Fibroblast of lung (primary cell): Measurements from ENCODE around the gene CELF5.

Experiments
- EZH2 ChIP-seq: IDR thresholded peaks from 2 replicates; pipeline ENCODE4 v1.5.1; 2012; ENCODE audit warnings: low read length, control low read depth, mild to moderate bottlenecking; ENCODE audit errors: missing control alignments
- TF ChIP-seq, protein P1 (sequence below), 2 donors: IDR thresholded peaks in 1 of 2; conservative IDR thresholded peaks in 1 of 2; 1 replicate in 1 of 2; 2 replicates in 1 of 2; pipeline ENCODE4 v1.5.1; 2011 to 2012; ENCODE audit warnings: low read length in 2 of 2, control low read depth in 1 of 2, inconsistent platforms in 1 of 2, low read depth in 1 of 2, mild to moderate bottlenecking in 1 of 2

- TF ChIP-seq, protein P1, sequence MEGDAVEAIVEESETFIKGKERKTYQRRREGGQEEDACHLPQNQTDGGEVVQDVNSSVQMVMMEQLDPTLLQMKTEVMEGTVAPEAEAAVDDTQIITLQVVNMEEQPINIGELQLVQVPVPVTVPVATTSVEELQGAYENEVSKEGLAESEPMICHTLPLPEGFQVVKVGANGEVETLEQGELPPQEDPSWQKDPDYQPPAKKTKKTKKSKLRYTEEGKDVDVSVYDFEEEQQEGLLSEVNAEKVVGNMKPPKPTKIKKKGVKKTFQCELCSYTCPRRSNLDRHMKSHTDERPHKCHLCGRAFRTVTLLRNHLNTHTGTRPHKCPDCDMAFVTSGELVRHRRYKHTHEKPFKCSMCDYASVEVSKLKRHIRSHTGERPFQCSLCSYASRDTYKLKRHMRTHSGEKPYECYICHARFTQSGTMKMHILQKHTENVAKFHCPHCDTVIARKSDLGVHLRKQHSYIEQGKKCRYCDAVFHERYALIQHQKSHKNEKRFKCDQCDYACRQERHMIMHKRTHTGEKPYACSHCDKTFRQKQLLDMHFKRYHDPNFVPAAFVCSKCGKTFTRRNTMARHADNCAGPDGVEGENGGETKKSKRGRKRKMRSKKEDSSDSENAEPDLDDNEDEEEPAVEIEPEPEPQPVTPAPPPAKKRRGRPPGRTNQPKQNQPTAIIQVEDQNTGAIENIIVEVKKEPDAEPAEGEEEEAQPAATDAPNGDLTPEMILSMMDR (conservative IDR thresholded peaks at IDR 0.05 in 1 of 2, IDR thresholded peaks at IDR 0.05 in 1 of 2; ENCODE audit: low read depth in 1 of 2, low read length in 2 of 2): no peak
- TF ChIP-seq EZH2: no peak
Measured at GRCh38 chr19:3338541-3339181, 114.2 kb downstream of the CELF5 start.
